ENCODE data around the gene RPAIN. TPM values are rescaled to one million over a fixed set of nuclear protein-coding genes. Genes with fewer than 3 reads are reported as not detected.

RPAIN gene
- total RNA-seq, 1 donor from 2014 or later: 43.5 TPM

DNA sequence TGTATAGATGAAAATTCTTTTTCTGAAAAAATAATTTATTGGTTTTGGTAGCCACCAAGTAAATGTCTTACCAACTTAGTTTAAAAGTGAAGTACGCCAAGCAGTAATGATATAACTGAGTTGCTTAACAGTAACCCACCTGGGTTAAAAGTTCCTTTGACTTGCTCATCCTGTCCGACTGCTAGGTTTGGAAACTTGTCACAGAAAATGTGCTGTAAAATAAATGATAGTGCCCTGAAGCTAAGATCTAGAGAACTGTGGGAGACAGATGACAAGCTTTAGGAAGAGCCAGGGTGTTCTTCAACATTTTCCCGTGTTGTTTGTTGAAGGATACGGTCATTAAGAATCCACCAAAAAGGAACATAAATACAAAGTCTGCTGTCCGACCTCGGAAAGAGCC is 61.0 kb downstream of the RPAIN start:
- Histone ChIP-seq H3K27ac (no peak overlapping the region), H3K27me3 (no peaks in the 10 kb centered on the region), H3K9me3 (no peaks in the 10 kb centered on the region), H3K4me3 (no peak overlapping the region), H3K4me1 (peaks cover 20% of the 10 kb centered on the region), H3K36me3 (peaks cover 0 to 76% of the 10 kb centered on the region in 2 donors)
- intact Hi-C loops (cut with DNase I): no loop called here
- no peak for DNase-seq (ENCODE audit: extremely low spot score in 2 of 2)
- TF ChIP-seq POLR2A (IDR thresholded peaks at IDR 0.05) (no peak), POLR2AphosphoS5 (IDR thresholded peaks at IDR 0.05; ENCODE audit: insufficient read depth in 1 of 2, low read depth in 1 of 2) (no peak)
- TF ChIP-seq, protein P1, sequence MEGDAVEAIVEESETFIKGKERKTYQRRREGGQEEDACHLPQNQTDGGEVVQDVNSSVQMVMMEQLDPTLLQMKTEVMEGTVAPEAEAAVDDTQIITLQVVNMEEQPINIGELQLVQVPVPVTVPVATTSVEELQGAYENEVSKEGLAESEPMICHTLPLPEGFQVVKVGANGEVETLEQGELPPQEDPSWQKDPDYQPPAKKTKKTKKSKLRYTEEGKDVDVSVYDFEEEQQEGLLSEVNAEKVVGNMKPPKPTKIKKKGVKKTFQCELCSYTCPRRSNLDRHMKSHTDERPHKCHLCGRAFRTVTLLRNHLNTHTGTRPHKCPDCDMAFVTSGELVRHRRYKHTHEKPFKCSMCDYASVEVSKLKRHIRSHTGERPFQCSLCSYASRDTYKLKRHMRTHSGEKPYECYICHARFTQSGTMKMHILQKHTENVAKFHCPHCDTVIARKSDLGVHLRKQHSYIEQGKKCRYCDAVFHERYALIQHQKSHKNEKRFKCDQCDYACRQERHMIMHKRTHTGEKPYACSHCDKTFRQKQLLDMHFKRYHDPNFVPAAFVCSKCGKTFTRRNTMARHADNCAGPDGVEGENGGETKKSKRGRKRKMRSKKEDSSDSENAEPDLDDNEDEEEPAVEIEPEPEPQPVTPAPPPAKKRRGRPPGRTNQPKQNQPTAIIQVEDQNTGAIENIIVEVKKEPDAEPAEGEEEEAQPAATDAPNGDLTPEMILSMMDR (IDR thresholded peaks at IDR 0.05): no peak

DNA sequence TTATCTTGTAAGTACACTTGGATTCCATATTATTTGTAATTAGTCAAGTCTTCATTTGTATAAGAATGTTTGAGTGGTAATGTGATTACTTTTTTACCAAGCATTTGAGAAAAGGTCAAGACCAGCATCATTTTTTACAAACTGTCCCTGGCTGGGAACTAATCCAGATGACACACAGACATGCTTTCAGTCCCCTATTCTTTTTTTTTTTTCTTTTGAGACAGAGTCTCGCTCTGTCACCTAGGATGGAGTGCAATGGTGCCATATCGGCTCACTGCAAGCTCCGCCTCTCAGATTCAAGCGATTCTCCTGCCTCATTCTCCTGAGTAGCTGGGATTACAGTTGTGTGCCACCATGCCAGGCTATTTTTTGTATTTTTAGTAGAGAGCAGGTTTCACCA is 61.5 kb downstream of the RPAIN start:
- intact Hi-C loops (cut with DNase I): no loop called here
- H3K27me3 ChIP-seq: no peaks in the 10 kb centered on the region
- no peak overlapping the region for H3K27ac ChIP-seq

More for the DNA sequence above, 61.5 kb downstream of the RPAIN start:
- H3K4me1 ChIP-seq: peaks cover 20% of the 10 kb centered on the region
- peaks cover 0 to 71% of the 10 kb centered on the region in 2 donors for H3K36me3 ChIP-seq
- no peak overlapping the region for H3K4me3 ChIP-seq
- TF ChIP-seq, protein P1 (IDR thresholded peaks at IDR 0.05): no peak
- TF ChIP-seq POLR2AphosphoS5 (IDR thresholded peaks at IDR 0.05; ENCODE audit: insufficient read depth in 1 of 2, low read depth in 1 of 2) (no peak), POLR2A (IDR thresholded peaks at IDR 0.05) (no peak)
- no peaks in the 10 kb centered on the region for H3K9me3 ChIP-seq
- DNase-seq (ENCODE audit: extremely low spot score in 2 of 2): no peak

Other genes with a start within 250 kb of the RPAIN start
- 13.8 TPM for gene ZNF594, start 228.3 kb upstream of the RPAIN start, total RNA-seq
- 2.2 TPM for gene SCIMP, start 185.3 kb upstream of the RPAIN start, total RNA-seq
- gene RABEP1, start 137.9 kb upstream of the RPAIN start, total RNA-seq: 33.4 TPM
- gene NUP88, start 520 bp upstream of the RPAIN start, total RNA-seq: 72.2 TPM
- gene C1QBP, start 19.0 kb downstream of the RPAIN start, total RNA-seq: 97.0 TPM
- gene DHX33, start 48.8 kb downstream of the RPAIN start, total RNA-seq: 14.0 TPM
- 23.1 TPM for gene DERL2, start 66.0 kb downstream of the RPAIN start, total RNA-seq
- gene MIS12, start 66.4 kb downstream of the RPAIN start, total RNA-seq: 9.3 TPM
- gene NLRP1, start 164.3 kb downstream of the RPAIN start, total RNA-seq: 83.7 TPM